ENCODE results near the gene COA1.
"Not testable (repeated sequence)": the region's sequence is repeated elsewhere in the genome, so short reads cannot be mapped to it uniquely, and the experiment has no call there.

The COA1 gene

GRCh38 chr7:43729214-43729923, at the start of gene COA1:
Gene COA1, minus strand, starts transcription at chr7:43729523. Its CDS starts 80,909 bp downstream, at chr7:43648614.
- H3K27me3 ChIP-seq (ENCODE audit: low read depth, low read length): no peaks in the 10 kb centered on the region
- H3K36me3 ChIP-seq (replicated peaks; ENCODE audit: low read depth, low read length): peaks cover 6% of the 10 kb centered on the region
- H2AFZ ChIP-seq (ENCODE audit: low read depth, low read length): peak within 1 kb of the TSS; percentile 89
- peak within 1 kb of the TSS; percentile 43 for H3K27ac ChIP-seq (ENCODE audit: low read length)
- peaks cover 29% of the 10 kb centered on the region for H3K4me1 ChIP-seq (ENCODE audit: low read length)
- TF ChIP-seq EZH2phosphoT487 (IDR thresholded peaks at IDR 0.05; ENCODE audit: low read depth) (no peak), CTCF (IDR thresholded peaks at IDR 0.05; ENCODE audit: low read depth, low read length) (no peak)
- H3K9me3 ChIP-seq (ENCODE audit: insufficient read depth, low read length): no peaks in the 10 kb centered on the region
- H3K79me2 ChIP-seq (ENCODE audit: low read length): peaks cover 48% of the 10 kb centered on the region
- H3K9ac ChIP-seq (ENCODE audit: low read length): peak within 1 kb of the TSS; percentile 88
- H3K4me3 ChIP-seq (ENCODE audit: low read length): peak within 1 kb of the TSS; percentile 92
- peak within 1 kb of the TSS; percentile 86 for H3K4me2 ChIP-seq (ENCODE audit: low read length)
- H4K20me1 ChIP-seq (ENCODE audit: insufficient read depth, low read length): peaks cover 8% of the 10 kb centered on the region

GRCh38 chr7:43778293-43779044, 49.1 kb upstream of the COA1 start:
- not testable (repeated sequence) for H2AFZ ChIP-seq (ENCODE audit: low read depth, low read length); H4K20me1 ChIP-seq (ENCODE audit: insufficient read depth, low read length); H3K4me2 ChIP-seq (ENCODE audit: low read length); H3K36me3 ChIP-seq (replicated peaks; ENCODE audit: low read depth, low read length); H3K9ac ChIP-seq (ENCODE audit: low read length); H3K4me1 ChIP-seq (ENCODE audit: low read length); H3K27me3 ChIP-seq (ENCODE audit: low read depth, low read length); H3K27ac ChIP-seq (ENCODE audit: low read length); H3K79me2 ChIP-seq (ENCODE audit: low read length); H3K9me3 ChIP-seq (ENCODE audit: insufficient read depth, low read length); H3K4me3 ChIP-seq (ENCODE audit: low read length)

- not testable (repeated sequence) for H3K36me3 ChIP-seq (replicated peaks; ENCODE audit: low read depth, low read length); H3K9ac ChIP-seq (ENCODE audit: low read length); H3K9me3 ChIP-seq (ENCODE audit: insufficient read depth, low read length); H3K4me3 ChIP-seq (ENCODE audit: low read length); H3K4me1 ChIP-seq (ENCODE audit: low read length); H2AFZ ChIP-seq (ENCODE audit: low read depth, low read length); H3K27ac ChIP-seq (ENCODE audit: low read length); H3K4me2 ChIP-seq (ENCODE audit: low read length); H3K79me2 ChIP-seq (ENCODE audit: low read length); H4K20me1 ChIP-seq (ENCODE audit: insufficient read depth, low read length); H3K27me3 ChIP-seq (ENCODE audit: low read depth, low read length)
Measured at GRCh38 chr7:43775255-43775654, 45.9 kb upstream of the COA1 start.

- not testable (repeated sequence) for H2AFZ ChIP-seq (ENCODE audit: low read depth, low read length); H3K36me3 ChIP-seq (replicated peaks; ENCODE audit: low read depth, low read length); H3K4me1 ChIP-seq (ENCODE audit: low read length); H3K4me3 ChIP-seq (ENCODE audit: low read length); H3K27me3 ChIP-seq (ENCODE audit: low read depth, low read length); H3K9ac ChIP-seq (ENCODE audit: low read length); H3K4me2 ChIP-seq (ENCODE audit: low read length); H4K20me1 ChIP-seq (ENCODE audit: insufficient read depth, low read length); H3K79me2 ChIP-seq (ENCODE audit: low read length); H3K9me3 ChIP-seq (ENCODE audit: insufficient read depth, low read length); H3K27ac ChIP-seq (ENCODE audit: low read length)
Measured at GRCh38 chr7:43773268-43773667, 43.9 kb upstream of the COA1 start.

- Histone ChIP-seq H3K4me1 (ENCODE audit: low read length) (no peaks in the 10 kb centered on the region), H3K79me2 (ENCODE audit: low read length) (no peaks in the 10 kb centered on the region), H3K4me3 (ENCODE audit: low read length) (no peak overlapping the region), H3K4me2 (ENCODE audit: low read length) (no peak overlapping the region), H2AFZ (ENCODE audit: low read depth, low read length) (no peak overlapping the region), H3K27me3 (ENCODE audit: low read depth, low read length) (no peaks in the 10 kb centered on the region), H3K9me3 (ENCODE audit: insufficient read depth, low read length) (no peaks in the 10 kb centered on the region), H3K36me3 (replicated peaks; ENCODE audit: low read depth, low read length) (no peaks in the 10 kb centered on the region), H3K27ac (ENCODE audit: low read length) (no peak overlapping the region), H3K9ac (ENCODE audit: low read length) (no peak overlapping the region), H4K20me1 (ENCODE audit: insufficient read depth, low read length) (no peaks in the 10 kb centered on the region)
- TF ChIP-seq EZH2phosphoT487 (IDR thresholded peaks at IDR 0.05; ENCODE audit: low read depth) (no peak), CTCF (IDR thresholded peaks at IDR 0.05; ENCODE audit: low read depth, low read length) (no peak)
Measured at GRCh38 chr7:43771573-43771972, 42.2 kb upstream of the COA1 start.
